ENCODE results near the gene NRDE2. TPM values are rescaled to one million over a fixed set of nuclear protein-coding genes. Genes with fewer than 3 reads are reported as not detected.
A peak's percentile ranks its signal among the peaks of the same experiment; 100 is the strongest.
"Not testable (repeated sequence)": the region's sequence is repeated elsewhere in the genome, so short reads cannot be mapped to it uniquely, and the experiment has no call there.

NRDE2 gene
- total RNA-seq, 1 experiment from 2014 or later, result 3.6 TPM

DNA sequence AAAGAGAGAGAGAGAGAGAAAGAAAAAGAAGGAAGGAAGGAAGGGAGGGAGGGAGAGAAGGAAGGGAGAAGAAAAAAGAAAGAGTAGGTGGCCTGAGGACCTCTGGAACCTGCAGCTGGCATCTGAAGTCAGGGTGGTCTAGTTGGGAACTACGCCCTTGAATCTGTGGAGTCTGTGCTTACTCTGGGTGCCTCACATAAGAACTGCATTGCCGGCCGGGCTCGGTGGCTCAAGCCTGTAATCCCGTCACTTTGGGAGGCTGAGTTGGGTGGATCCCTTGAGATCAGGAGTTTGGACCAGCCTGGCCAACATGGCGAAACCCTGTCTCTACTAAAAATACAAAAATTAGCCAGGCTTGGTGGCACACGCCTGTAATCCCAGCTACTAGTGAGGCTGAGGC lies 10.0 kb upstream of the NRDE2 start:
- DNase-seq (ENCODE audit: low spot score), result no peak

DNA sequence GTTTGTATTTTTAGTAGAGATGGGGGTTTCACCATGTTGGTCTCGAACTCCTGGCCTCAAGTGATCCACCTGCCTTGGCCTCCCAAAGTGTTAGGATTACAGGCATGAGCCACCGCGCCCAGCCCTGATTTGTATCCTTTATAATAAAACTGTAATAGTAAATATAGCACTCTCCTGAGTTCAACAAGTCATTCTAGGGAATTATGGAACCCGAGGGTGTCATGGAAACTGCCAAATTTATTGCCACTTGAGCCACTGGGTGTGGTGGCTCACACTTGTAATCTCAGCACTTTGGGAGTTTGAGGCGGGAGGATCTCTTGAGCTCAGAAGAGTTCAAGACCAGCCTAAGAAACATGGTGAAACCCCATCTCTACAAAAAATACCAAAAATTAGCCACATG lies 9.5 kb upstream of the NRDE2 start:
- DNase-seq (ENCODE audit: low spot score), result not testable (repeated sequence)

DNA sequence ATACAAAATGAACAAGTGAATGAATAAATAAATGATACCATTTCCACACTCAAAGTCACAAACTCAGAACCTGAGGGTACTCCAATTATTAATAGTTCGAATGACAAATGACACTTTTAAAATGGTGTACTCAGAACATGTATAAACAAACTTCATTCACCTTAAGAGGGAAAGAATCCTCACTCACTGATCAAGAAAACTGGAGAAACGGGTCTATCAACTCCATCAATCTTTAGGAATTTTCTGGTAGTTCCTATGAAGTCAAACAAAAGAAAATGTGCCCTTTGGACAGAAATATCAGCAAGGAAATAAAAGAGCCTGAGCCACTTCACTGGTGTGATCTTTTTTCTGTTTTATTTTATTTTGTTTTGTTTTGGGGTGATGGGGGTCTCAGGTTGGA lies 5.2 kb upstream of the NRDE2 start:
- DNase-seq (ENCODE audit: low spot score), result no peak

DNA sequence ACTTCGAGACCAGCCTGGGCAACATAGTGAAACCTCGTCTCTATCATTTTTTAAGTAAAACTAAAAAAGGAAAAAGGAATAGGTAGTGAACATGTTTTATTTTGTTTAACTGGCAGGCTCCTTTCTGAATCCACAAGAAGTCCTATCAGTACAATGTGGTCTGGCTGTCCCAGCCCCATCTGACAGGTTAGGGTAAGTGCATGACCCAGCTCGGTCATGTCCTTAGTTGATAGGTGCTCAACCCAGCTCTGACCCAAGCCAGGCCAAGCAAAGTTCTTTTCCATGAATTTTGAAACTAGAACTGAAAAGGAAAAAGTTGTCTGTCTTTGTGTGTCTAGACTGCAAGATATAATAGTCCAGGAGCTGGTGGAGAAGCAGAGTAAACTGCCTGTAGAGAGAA lies 4.7 kb upstream of the NRDE2 start:
- no peak for DNase-seq (ENCODE audit: low spot score)

DNA sequence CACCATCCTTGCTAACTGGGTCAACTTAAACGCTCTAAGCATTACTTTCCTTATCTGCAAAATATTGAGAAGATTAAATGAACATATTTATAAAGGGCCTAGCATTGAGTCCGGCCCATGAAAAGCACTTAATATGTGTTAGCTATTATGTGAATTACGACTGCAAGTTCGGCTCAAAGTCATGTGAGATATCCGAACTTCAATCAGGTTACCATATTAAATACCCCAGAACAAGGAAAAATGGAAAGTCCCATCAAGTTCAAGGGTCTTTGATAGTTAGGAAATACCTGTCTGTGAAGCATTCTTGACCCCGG lies 487 bp upstream of the NRDE2 start:
- no peak for DNase-seq (ENCODE audit: low spot score)

DNA sequence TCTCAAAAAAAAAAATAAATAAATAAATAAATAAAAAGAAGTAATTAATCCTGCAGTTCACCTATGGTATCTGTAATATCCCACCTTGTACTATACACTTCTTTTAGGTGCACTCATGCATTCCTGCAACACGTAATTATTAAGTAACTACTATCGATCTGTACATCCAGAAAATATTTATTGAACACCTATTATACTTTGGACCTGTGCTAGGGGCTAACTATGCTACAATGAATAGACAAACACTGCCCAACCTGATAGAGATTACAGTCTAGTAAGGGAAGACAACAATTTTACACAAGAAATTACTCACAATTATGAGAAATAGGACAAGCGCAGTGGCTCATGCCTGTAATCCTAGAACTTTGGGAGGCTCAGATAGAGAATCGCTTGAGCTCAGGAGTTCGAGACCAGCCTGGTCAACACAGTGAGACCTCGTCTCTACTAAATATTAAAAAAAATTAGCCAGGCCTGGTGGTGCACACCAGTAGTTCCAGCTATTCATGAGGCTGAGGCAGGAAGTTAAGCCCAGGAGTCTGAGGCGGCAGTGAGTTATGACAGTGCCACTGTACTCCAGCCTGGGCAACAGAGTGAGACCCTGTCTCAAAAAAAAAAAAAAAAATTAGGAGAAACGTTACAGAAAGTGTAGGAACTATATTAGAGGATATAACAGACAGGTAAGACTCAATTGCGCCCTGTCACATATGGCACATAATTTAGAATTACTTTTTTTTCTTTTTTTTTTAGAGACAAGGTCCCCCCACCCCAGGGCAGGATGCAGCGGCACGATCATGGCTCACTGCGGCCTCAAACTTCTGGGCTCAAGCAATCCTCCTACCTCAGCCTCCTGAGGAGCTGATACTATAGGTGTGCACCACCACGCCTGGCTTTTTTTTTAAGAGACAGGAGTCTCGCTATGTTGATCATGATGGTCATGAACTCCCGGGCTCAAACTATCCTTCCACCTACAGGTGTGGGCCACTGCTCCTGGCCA lies 1.2 kb downstream of the NRDE2 start:
- no peak for DNase-seq (ENCODE audit: low spot score)

DNA sequence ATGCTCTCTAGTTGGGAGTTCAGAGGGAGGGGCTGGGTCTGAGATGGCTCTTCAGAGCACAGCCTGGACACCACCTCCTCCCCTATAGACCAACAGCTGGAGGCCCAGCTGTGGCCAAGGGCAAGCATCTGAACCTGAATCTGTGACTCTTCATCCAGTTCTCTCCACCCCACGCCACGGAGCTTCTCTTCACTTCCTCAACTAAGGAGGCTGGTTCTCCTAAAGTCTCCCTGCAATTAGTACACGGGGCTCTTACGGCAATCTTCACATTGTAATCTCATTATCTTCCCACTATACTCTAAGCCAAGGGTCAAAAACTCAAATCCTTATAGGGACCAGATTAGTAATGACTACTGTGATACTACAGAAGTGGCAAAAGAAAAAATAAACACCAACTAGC lies 9.8 kb downstream of the NRDE2 start:
- no peak for DNase-seq (ENCODE audit: low spot score)

DNA sequence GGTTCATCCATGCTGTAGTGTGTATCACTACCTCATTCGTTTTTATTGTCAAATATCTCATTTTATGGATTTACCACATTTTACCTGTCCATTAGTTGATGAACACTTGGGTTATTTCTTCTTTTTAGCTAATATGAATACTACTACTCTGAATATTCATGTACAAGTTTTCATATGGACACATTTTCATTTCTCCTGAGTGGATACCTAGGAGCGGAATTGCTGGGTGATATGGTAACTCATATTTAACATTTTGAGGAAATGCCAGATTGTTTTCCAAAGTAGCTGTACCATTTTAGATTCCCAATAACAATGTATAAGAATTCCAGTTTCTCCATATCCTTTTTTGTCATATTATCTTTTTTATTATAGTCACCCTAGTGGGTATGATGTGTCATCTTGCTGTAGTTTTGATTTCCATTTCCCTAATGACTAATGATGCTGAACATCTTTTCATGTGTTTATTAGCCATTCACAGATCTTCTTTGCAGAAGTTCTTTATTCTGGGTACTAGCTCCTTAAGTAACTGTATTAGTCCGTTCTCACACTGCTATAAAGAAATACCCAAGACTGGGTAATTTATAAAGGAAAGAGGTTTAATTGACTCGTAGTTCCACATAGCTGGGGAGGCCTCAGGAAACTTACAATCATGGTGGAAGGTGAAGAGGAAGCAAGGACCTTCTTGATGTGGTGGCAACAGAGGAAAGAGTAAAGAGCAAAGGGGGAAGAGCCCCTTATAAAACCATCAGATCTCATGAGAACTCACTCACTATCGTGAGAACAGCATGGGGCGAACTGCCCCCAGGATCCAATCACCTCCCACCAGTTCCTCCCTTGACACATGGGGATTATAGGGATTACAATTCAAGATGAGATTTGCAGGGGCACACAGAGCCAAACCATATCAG lies 11.9 kb downstream of the NRDE2 start:
- DNase-seq (ENCODE audit: low spot score), result no peak

DNA sequence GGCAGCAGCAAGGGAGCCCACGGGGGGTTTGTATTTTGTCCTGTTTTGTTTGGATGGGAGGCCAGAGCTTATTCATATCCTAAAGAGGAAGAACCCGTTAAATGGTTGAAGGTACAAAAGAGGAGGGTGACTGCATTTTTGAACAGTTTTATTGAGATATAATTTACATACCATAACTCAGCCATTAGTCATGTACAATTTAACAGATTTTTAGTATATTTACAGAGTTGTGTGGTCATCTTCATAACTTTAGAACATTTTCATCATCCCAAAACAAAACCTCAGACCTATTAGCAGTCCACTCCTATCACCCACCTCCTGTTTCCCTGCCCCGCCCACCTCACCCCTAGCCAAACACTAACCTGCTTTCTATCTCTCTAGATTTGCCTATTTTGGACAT lies 12.6 kb downstream of the NRDE2 start:
- DNase-seq (ENCODE audit: low spot score), result no peak

DNA sequence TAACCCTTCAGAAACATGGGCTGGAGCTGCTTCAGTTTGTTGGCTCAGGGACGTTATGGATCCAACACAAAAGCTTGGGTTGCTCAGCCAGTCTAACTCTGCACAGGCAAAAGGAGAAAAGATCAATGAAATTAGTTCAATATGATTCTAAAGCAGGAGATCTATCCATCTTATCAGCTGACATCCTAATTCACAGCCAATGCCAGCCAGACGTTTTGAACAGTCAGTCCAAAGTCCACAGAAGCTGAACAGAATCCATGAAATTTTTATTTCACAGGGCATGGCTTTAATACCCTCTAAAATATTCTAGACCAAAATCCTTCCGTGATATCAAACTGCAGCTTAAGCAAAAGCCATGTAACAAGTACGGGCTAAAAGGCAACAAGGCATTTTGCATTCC lies 13.7 kb downstream of the NRDE2 start:
- no peak for DNase-seq (ENCODE audit: low spot score)

DNA sequence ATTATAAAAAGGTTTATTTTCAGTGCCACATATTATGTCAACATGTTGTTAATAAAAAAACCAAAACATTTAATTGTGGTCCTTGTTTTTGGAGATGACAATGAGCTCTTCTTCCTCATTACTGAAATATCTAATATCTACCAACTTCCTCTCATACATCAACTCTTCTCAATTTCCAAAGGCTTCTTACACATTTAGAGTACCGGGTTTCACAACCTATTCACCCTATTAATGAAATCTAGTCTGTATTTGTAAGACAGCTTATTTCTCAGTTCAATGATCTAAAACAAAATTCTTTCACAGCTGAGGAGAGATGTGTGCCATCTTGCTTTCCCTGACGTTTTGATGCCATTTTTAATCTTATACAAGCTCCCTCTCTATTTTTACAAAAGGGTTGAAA lies 14.5 kb downstream of the NRDE2 start:
- no peak for DNase-seq (ENCODE audit: low spot score)

DNA sequence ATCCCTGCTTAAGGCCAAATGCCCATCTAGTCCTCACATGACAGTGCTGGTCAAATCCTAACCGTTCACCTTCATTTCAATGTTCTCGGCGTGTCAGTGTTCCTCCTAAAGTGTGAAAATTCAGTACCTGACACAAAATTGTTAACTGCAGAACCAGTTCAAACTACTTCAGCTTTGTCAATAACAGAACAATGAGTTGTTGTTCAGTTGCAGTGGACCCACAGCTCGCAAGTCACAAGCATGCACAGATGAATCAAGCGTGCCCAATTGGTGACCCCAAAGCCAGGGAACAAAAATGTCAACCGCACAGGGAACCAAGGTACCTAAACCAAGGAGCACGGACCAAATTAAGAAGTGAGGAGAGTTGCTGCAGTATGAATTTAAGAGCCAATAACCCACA lies 23.2 kb downstream of the NRDE2 start:
- DNase-seq (ENCODE audit: low spot score), result no peak

DNA sequence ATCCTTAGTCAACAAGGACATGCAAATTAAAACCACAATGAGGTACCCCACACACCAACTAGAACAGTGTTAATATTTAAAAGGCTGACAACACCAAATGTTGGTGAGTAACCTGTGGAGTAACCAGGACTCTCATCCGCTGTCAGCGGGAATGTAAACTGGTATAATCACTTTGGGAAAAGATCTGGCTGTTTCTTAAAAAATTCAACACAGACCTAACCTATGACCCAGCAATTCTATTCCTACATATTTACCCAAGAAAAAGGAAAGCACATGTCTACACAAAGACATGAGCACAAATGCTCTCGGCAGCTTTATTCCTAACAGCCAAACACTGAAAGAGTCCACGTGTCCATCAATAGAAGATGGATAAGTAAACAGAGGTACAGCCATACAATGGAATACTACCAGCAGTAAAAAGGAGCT lies 26.6 kb downstream of the NRDE2 start:
- no peak for DNase-seq (ENCODE audit: low spot score)

DNA sequence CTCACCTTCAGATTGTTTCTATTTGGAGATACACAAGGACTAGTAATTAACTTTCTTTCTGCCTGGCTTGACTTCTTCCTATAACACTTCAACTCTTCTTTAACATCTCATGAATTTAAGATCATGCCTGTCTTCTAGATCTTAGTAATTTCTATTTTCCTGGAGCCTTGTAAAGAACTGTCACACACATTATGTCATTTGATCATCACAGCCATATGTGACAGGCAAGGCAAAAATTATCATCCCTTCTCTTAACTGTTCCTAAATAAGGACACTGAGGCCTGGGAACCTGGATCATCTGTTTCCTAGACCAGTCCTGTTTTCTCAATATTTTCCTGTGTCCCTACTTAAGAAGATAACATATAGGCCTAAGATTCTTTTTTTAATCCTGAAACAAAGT lies 27.2 kb downstream of the NRDE2 start:
- no peak for DNase-seq (ENCODE audit: low spot score)

DNA sequence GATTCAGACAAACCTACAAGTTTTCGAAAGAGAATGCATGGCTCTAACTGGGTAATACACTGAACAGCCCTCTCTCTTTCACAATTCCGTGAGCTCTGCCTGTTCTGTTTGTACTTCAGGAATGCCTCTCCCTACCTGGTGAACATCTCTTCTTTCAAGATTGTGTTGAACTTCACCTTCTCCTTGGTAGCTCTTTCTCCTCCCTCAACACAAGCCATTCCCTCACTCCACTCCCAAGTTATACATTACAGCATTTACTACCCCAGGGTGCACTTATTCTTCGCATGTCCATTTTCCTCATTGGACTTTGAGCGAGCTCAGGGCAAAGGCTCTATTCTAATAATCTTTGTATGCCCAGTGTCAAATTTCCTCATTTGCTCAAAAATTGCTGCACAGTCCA lies 28.3 kb downstream of the NRDE2 start:
- no peak for DNase-seq (ENCODE audit: low spot score)

DNA sequence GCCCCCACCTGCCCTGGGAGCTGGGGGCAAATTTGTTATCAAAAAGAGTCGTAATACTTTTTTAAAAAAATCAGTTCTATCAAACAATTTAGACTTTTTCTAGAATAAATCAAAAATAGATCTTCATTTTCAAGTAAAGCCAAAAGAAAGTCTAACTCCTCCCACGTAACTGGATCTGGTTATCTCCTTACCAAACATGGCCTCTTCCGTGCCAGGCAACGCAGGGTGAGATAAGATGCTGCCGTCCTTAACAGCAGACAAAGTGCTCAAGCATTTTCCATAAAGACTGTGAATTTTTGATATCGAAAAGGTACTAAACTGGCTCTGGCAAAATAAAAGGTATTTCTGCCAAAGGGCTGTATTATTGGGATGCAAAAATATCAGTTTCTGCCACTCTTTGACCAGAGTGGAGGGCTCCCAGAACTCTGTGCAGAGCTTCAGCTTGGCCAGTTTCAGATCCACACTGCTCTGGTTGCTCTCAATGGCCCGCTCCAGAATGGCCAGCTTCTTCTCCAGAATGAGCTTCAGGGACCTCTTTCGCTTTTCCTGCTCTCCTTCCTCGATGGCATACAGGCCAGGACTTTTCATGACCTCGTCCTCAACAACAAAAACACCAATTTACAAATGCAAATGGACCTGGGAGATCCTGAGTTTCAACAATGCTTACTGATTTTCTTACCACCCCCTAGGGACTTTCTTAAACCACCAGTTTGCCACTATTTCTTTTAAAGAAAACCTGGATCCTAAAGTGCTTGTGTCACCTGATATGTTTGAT lies 29.0 kb downstream of the NRDE2 start:
- no peak for DNase-seq (ENCODE audit: low spot score)

DNA sequence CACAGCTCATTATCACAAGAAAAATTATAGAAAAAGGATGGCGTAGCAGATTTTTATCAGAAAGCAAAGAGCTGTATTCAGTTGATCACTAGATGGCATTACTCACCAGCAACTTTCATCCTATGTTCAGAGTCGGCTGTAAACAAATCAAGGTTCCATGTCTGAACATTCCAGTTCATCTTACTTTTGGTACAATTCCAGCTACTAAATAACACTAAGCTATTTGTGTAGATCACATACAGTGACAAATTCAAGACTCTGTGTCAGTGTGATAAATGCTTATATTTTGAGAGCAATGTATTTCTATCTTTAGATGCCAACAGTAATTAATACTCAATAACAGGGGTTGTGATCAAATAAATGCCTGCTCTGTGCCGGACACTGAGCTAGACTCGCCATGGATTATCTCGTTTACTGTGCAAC lies 30.1 kb downstream of the NRDE2 start:
- DNase-seq (ENCODE audit: low spot score), result peak; percentile 33

DNA sequence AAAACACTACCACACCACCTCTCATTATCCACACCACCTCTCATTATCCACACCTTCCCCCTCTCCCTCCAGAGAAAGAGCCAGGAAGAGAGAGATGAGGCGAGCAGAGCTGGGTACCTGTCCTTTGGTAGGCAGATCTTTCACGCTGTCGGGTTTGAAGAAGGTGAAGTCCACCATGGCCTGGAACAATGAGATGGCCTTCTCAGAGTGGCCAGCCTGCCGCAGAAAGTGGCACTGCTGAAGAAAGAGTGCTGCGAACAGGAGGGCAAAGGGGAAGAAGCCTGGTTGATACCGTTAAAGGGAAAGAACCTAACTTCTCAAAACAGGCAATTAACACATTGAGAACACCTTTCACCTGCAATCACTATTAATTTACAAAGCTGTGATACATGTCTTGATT lies 30.6 kb downstream of the NRDE2 start:
- no peak for DNase-seq (ENCODE audit: low spot score)

DNA sequence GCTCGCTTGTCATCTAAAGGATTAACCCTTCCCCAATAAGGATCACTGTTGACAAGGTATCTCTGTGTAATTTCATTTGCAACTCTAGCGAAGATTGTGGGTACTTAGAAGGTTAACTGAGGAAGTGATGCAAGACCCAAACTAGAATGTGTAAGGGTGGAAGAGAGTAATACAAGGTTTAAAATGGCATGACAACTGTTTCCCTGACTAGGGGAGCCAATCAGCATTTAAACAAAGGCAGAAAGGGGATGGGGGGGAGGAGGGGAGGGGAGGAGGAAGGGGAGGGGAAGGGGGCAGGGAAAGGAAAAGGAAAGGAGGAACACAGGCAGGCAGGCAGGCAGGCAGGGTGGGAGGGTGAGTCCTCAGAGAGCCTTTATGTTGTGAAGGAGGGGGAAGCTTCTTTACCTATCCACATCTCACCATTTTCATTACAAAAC lies 31.1 kb downstream of the NRDE2 start:
- no peak for DNase-seq (ENCODE audit: low spot score)

DNA sequence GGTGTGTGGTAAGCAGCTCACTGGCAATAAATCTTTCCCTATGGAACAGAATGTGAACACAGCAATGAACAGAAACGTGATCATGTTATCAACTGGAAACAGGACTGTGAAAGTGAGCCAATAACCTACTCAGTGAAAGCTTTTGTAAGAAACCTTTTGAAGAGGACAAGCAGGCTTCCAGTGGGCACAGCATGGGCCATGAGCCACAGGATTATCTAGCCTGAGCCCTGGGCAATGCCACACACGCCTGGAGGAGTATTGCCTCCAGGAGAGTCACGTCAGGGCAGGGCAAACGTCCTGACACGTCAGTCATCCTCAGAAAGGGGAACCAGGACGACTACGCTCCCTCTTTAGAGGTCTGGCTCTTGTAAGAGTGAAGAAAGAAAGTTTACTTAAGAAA lies 32.3 kb downstream of the NRDE2 start:
- DNase-seq (ENCODE audit: low spot score), result no peak

DNA sequence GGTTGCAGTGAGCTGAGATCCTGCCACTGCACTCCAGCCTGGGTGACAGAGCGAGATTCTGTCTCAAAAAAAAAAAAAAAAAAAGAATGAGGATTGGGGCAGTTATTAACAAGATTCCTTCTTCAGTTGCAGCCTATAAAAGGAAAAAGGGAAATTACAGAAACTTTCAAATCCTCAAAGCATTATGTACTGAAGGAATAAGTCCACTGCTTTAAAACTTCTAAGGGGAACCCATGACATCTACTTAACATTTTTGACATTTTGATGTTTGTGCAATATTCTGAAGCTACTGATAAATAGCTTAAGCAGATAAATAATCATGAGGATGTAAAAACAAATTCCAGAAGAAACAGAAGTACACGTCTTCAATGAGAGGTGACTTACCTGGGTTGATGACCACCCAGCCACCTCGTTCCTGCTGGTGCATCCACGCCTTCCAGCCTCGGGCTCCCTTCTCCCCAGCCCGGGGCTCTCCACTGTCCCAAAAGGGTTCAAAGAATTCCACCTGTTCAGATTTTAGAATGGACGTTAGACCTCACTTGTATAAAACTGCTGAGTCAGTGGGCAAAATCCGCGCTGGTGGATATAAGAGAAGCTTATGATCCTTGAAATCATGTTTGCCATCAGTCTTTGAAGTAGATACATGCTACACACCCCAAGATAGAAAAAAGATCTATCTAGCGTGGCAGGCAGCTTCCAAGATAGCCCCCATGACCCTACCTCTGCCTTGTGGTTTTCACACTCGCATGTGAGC lies 33.7 kb downstream of the NRDE2 start:
- DNase-seq (ENCODE audit: low spot score), result no peak

All from H4 (cell line).